ENCODE results near the gene CRTAC1. TPM values are rescaled to one million over a fixed set of nuclear protein-coding genes. Genes with fewer than 3 reads are reported as not detected.
A peak's percentile ranks its signal among the peaks of the same experiment; 100 is the strongest.

The CRTAC1 gene
- total RNA-seq, 1 donor from 2014 or later, result 23.9 TPM

GRCh38 chr10:97924678-97925077 is 105.7 kb downstream of the CRTAC1 start:
- no peak for DNase-seq (ENCODE audit: low read depth)

DNA sequence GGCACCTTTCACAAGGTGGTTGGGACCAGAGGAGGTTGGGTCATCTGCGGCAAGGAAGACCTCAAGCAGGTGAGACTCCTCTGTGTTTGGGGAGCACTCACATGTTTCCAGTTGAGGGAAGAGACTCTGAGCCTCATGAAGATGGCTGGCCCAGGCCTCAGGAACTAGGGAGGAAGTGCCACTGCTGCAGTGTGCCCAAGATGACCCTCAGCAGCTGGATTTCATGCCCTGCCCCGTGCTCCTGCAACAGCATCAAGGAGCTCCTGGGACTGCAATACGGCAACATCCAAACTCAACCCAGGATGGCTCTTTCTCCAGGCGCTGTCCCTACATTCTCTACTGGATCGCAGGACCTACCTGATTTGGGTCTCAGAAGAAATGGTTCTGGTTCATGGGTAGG is 106.9 kb downstream of the CRTAC1 start:
- DNase-seq (ENCODE audit: low read depth), result no peak

DNA sequence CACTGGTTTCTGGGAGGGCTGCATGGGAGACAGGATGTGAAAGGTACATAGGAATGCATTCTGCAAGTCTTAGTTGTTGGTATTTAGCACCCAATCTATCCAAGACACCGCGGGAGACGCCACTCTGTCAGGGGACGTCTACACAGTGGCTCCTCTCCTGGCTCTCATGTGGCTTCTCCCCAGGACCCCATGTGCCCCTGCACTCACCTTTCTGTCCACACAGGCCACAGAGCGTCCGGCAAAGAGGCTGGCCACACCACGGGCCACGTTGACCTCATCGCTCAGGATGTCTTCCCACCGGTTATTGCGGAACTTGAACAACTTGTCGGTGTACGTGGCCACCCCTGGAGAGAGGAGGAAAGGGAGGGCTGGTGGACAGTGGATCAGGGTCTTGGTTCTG is 107.4 kb downstream of the CRTAC1 start:
- no peak for DNase-seq (ENCODE audit: low read depth)

DNA sequence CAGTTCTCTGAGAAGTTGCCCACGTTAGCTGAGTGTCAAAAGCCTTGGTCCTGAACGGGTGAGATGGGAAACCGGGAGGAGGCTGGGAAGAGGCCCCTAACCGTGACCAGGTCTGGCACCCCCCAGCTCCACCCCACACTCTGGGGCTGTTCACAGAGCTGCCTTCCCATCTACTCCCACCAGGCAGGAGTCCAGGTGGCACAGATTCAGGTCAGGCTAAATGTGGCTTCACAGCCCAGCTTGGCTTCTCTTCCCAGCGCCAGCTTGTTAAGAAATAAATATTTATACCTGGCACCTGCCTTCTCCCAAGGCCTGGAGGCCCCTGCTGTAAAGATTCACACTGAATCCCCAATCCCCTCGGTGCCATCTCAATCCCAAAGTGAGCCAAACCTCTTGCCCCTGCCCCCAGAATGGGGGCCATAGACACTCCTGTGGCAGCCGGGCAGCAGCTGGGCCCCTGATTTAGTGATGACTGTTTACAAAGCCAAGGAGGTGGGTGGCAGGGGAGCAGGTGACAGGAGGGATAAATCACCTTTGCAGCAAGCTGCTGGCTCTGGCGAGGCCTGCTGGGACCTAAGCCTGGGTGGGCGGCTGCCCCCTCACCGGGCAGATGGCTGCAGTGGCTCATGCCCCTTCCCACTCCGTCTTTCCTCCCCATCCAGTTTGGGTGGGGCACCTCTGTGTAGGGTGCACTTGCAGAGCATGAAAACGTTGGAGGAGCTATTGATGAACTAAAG is 108.2 kb downstream of the CRTAC1 start:
- no peak for DNase-seq (ENCODE audit: low read depth)

- DNase-seq (ENCODE audit: low read depth), result peak; percentile 53
These were observed 108.8 kb downstream of the CRTAC1 start for GRCh38 chr10:97921581-97922021.

DNA sequence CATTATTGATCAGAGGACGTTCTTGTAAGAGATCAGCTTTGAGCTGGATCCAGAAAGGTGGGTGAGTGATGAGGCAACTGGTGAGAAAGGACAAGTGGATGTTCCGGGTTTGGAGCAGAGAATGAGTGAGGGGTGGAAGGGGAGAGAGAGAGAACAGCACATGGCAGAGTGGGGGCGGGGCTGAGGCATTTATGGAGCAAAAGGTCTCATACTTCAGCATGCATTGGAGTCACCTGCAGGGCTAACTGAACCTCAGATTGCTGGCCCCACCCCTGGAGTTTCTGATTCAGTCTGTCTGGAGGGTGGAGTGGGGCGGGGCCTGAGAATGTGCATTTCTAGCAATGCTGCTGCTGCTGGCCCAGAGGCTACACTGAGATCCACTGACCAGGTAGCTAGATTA is 109.6 kb downstream of the CRTAC1 start:
- DNase-seq (ENCODE audit: low read depth), result no peak

GRCh38 chr10:97919012-97919411 is 111.4 kb downstream of the CRTAC1 start:
- DNase-seq (ENCODE audit: low read depth), result peak; percentile 7

DNA sequence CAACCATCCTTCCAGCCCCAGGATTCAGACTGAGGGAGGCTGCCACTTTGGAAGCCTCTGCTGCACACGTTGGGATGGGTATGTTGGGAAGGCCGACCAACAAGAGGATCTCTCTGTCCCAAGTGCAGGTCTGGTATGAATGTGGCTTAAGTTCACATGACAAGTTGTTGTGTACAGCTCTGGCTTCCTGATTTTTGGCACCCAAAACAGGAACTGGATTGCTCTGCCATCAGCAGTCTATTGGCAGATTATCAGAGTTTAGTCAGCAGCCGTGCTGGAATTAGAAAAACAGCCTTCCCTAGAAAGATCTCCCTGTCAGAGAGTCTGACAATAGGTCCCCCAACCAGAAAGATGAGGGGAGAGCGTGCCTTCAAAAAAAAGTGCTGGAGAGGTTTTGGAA is 113.8 kb downstream of the CRTAC1 start:
- DNase-seq (ENCODE audit: low read depth), result no peak

DNA sequence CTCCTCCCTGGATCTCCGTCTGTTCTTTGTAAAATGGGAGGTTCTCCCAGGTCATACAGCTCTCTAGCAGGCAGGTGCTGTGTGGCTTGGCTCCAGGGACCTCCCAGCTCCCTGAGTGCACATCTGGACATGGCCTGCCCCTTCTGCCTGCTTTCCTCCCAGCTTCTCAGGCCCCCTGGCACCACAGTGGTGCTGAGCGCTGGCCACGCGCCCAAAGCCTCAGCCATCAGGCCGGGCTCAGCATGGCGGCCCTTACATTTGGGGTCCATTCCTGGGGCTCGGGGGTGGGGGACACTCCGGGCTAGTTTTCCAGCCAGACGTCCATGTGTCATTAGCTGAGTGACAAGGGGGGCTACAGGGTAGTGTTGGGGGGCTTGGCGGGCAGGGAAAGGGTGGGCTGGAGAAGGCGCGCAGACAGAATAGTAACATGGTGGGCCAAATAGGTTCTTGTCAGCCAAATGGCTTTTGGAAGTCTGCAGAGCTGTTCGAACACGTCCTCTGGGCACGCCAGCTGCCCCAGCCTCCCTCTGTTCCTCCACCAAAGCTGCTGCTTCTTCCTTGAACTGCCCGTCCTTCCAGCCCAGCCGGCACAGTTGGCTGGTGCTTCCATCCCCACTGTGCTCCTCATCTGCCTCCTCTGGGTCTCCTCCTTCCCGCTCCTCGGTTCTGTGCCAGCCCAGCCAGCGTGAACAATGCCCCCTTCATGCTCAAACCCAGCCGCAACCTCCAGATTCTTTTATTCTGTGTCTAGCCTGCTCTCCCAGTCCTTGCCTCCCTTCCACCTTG is 114.9 kb downstream of the CRTAC1 start:
- no peak for DNase-seq (ENCODE audit: low read depth)

GRCh38 chr10:97914837-97915211 is 115.6 kb downstream of the CRTAC1 start:
- DNase-seq (ENCODE audit: low read depth), result peak; percentile 35

- no peak for DNase-seq (ENCODE audit: low read depth)
These were observed 116.1 kb downstream of the CRTAC1 start for GRCh38 chr10:97914171-97914836.

GRCh38 chr10:97913614-97914013 is 116.8 kb downstream of the CRTAC1 start:
- DNase-seq (ENCODE audit: low read depth), result no peak

- DNase-seq (ENCODE audit: low read depth), result no peak
These were observed 117.2 kb downstream of the CRTAC1 start for GRCh38 chr10:97913193-97913592.

DNA sequence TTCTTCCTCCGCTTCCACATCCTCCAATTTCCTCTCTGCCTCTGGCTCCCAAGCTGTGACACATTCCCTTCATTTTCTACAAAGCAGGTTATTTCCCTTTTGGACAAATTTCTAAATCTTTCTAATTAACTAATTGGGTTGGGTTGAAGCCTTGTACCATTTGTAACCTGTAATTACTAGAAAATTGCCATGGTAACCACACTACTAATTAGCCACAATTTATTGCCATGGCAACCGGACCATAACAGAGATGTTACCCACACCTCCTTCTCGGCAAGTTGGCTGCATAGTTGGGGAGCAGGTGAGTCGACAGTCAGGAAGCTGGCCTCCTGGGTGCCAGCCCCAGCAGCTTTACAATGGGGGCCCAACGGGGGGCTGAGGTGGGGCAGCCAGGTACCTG is 119.2 kb downstream of the CRTAC1 start:
- DNase-seq (ENCODE audit: low read depth), result no peak

DNA sequence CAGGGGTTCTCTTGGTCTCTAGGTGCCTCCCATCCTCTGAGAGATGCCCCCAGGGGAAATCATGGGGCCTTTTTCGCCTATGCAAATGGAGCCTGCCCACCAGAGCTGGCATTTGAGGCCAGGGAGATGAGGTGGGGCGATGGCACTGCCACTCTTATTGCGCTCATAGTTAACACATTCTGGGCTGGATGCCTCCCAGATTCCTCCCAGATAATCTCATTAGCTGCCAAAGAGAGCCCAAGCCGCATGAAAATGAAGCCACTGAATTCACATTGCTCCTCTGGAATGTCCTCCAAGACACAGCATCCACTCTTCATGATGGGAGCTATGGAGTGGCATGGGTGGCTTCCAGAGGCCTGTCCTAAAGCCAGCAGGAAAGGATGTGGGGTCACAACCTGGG is 119.8 kb downstream of the CRTAC1 start:
- DNase-seq (ENCODE audit: low read depth), result no peak

- DNase-seq (ENCODE audit: low read depth), result no peak
These were observed 122.6 kb downstream of the CRTAC1 start for GRCh38 chr10:97907830-97908229.

GRCh38 chr10:97907211-97907610 is 123.2 kb downstream of the CRTAC1 start:
- no peak for DNase-seq (ENCODE audit: low read depth)

DNA sequence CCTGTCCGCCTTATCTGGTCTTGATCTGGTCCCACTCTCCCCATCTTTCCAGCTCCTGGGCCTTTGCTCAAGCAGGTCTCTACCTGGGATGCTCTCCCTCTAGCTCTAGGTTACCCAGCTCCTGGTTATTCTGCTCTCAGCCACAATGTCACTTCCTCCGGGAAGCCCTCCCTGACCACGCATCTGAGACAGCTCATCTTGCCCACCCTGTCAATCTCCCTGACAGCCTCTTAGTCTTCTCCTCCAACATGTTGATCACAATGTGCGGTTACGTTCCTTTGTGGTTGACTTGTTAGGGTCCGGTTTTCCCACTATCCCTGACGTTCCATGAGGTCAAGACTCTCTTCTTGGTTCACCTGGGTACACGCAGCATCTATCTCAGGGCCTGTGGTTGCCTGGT is 125.1 kb downstream of the CRTAC1 start:
- DNase-seq (ENCODE audit: low read depth), result no peak

- DNase-seq (ENCODE audit: low read depth), result no peak
These were observed 125.8 kb downstream of the CRTAC1 start for GRCh38 chr10:97904576-97904975.

- no peak for DNase-seq (ENCODE audit: low read depth)
These were observed 126.4 kb downstream of the CRTAC1 start for GRCh38 chr10:97904018-97904381.

DNA sequence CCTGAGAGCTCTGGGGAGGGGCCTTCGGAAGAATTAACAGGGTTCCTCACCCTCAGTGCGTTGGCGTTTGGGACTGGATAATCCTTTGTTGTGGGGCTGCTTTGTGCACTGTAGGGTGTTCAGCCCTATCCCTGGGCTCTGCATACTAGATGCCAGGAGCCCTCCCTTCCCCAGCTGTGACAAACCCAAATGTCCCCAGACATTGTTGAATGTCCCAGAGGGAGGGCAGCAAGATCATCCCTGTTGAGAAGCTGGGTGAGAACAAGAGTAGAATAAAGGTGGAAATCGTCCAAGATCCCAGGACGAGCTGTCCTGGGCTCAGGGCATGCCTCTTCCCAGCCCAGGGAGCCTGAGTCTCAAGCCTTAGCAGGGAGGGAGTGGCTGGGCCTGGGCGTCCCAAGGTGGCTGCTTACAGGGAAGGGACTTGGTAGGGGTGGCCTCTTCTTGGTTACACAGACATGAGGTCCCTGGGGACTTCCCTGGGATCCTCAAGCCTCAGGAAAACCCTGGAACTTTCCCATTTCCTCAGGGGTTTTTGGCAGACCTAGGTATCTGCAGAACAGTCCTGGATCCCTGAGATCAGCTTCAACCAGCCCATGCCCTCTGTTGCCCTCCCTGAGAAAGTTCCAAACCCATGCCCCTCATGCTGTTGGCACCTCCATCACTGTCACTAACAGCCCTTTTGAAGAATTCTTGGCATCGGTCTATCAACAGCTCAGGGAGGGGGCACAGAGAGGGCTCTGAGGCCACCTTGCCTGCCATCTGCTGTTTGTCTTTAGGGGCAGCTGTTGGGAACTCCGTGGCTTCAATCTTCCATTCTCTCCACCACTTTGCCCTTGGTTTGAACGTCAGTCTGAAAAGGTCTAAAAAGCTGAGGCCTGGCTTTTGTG is 127.0 kb downstream of the CRTAC1 start:
- no peak for DNase-seq (ENCODE audit: low read depth)

GRCh38 chr10:97901381-97901780 is 129.0 kb downstream of the CRTAC1 start:
- DNase-seq (ENCODE audit: low read depth), result no peak
